Panc1 (cell line): ENCODE data around the gene MRFAP1L1. TPM values are rescaled to one million over a fixed set of nuclear protein-coding genes. Genes with fewer than 3 reads are reported as not detected.

Source experiments
- ATAC-seq: fragments of 200-7000 bp; cut with Tn5 transposase; 2 replicates; pipeline ENCODE4 v1.9.1; 2020; ENCODE audit warnings: mild to moderate bottlenecking, moderate library complexity
- BruUV-seq: library from RNA; stranded (reverse); fragments of 400-500 nt; replicated peaks from 2 replicates; lab custom pipeline; 2021; lab: Mats Ljungman, UMichigan
- CTCF ChIA-PET: fragments of 300-600 bp; sonication (Branson Sonifier 250); formaldehyde crosslinking; loops from one replicate; lab custom pipeline; 2022; ENCODE audit warnings: antibody characterized with exemption; lab: Charles Lee
- POLR2A ChIA-PET: fragments of 300-600 bp; sonication (Branson Sonifier 250); formaldehyde crosslinking; loops from one replicate; lab custom pipeline; 2022; ENCODE audit warnings: antibody characterized with exemption; lab: Charles Lee
- DNase-seq: peaks from one replicate; pipeline ENCODE4 v3.0.0-alpha.2; 2010; ENCODE audit warnings: low read depth, low spot score
- H3K27ac ChIP-seq: 2 replicates; pipeline ENCODE4 v1.5.1; 2011; ENCODE audit warnings: mild to moderate bottlenecking, low read length, inconsistent platforms
- H3K27me3 ChIP-seq: fragments of 200-500 bp; sonication (Bioruptor generic); 2 replicates; pipeline ENCODE4 v1.6.0; 2014; ENCODE audit warnings: low read length, inconsistent platforms; ENCODE audit not compliant: control insufficient read depth, insufficient read depth
- H3K36me3 ChIP-seq: fragments of 200-500 bp; sonication (Bioruptor generic); 2 replicates; pipeline ENCODE4 v1.5.1; 2014; ENCODE audit warnings: inconsistent platforms, mild to moderate bottlenecking, low read length, moderate library complexity; ENCODE audit not compliant: control insufficient read depth, insufficient read depth
- H3K4me1 ChIP-seq: 2 replicates; pipeline ENCODE4 v1.5.1; 2011; ENCODE audit warnings: inconsistent platforms, mild to moderate bottlenecking, low read length, moderate library complexity; ENCODE audit not compliant: control insufficient read depth, insufficient read depth
- H3K4me3 ChIP-seq, 2 experiments: 2 replicates each; pipeline ENCODE4 v1.5.1; 2011 to 2012; ENCODE audit warnings: low read depth in 2 of 2, low read length in 2 of 2, mild to moderate bottlenecking in 2 of 2, inconsistent platforms in 1 of 2, moderate library complexity in 1 of 2
- H3K9me3 ChIP-seq: fragments of 200-500 bp; sonication (Bioruptor generic); 2 replicates; pipeline ENCODE4 v1.5.1; 2014; ENCODE audit warnings: low read depth, mild to moderate bottlenecking, inconsistent platforms, low read length, moderate library complexity; ENCODE audit not compliant: control insufficient read depth, insufficient read depth
- CTCF ChIP-seq: fragments of 450-650 bp; IDR thresholded peaks from 2 replicates; pipeline ENCODE4 v1.5.1; 2017; ENCODE audit warnings: mild to moderate bottlenecking
- POLR2AphosphoS5 ChIP-seq: IDR thresholded peaks from 2 replicates; pipeline ENCODE4 v1.6.1; 2012; ENCODE audit warnings: mild to moderate bottlenecking, low read depth, low read length, moderate library complexity
- REST ChIP-seq, 2 experiments: IDR thresholded peaks; 2 replicates each; pipeline ENCODE4 v1.6.1; 2011 to 2012; ENCODE audit warnings: low read depth in 2 of 2, control low read depth in 1 of 2, low read length in 1 of 2, mild to moderate bottlenecking in 1 of 2, moderate library complexity in 1 of 2; ENCODE audit not compliant: insufficient read depth in 1 of 2
- SIN3A ChIP-seq: IDR thresholded peaks from 2 replicates; pipeline ENCODE4 v1.6.1; 2012; ENCODE audit warnings: low read depth, mild to moderate bottlenecking, low read length, moderate library complexity, borderline replicate concordance; ENCODE audit not compliant: insufficient read depth
- TCF7L2 ChIP-seq: IDR thresholded peaks from 2 replicates; pipeline ENCODE4 v1.6.1; 2011; ENCODE audit warnings: mild to moderate bottlenecking, low read depth, low read length, inconsistent platforms
- in situ Hi-C: cut with HindIII; loops from 2 replicates; pipeline ENCODE4 v1.10.0; 2016; ENCODE audit warnings: low sequenced_read_pairs, low pct_unique_long_range_greater_than_20kb
- intact Hi-C: fragments of 100-400 bp; cut with micrococcal nuclease; formaldehyde crosslinking; loops from one replicate; pipeline ENCODE4 v1.10.0; 2022; ENCODE audit not compliant: unreplicated experiment
- total RNA-seq: library from RNA; stranded (reverse); gene quantifications from one replicate; pipeline ENCODE4 v1.2.1, GENCODE V29; 2021; ENCODE audit not compliant: unreplicated experiment

The MRFAP1L1 gene
- total RNA-seq, 1 experiment from 2014 or later, result 29.5 TPM

GRCh38 chr4:6705646-6706045 is 4.0 kb downstream of the MRFAP1L1 start:
- Histone ChIP-seq H3K36me3 (no peaks in the 10 kb centered on the region; the same call in 1 of the 2 replicates), H3K27ac (no peak overlapping the region), H3K4me3 (no peak overlapping the region), H3K4me1 (peaks cover 7% of the 10 kb centered on the region; the same call in 1 of the 2 replicates), H3K9me3 (no peaks in the 10 kb centered on the region), H3K27me3 (no peaks in the 10 kb centered on the region)
- no TSS peak for BruUV-seq
- TF ChIP-seq SIN3A (no peak), TCF7L2 (no peak), REST (IDR thresholded peaks at IDR 0.05; ENCODE audit: insufficient read depth in 1 of 2, low read depth in 2 of 2, low read length in 1 of 2) (no peak), CTCF (no peak), POLR2AphosphoS5 (no peak)
- intact Hi-C loops (no loop called here), in situ Hi-C loops (no loop called here)
- ChIA-PET CTCF (no interaction called here), POLR2A (no interaction called here)
- ATAC-seq (no peak), DNase-seq (no peak)

GRCh38 chr4:6703786-6704185 is 5.9 kb downstream of the MRFAP1L1 start:
- in situ Hi-C loops, result no loop called here
- no TSS peak for BruUV-seq
- TF ChIP-seq CTCF, result no peak
- no peak for TF ChIP-seq TCF7L2
- no peak for TF ChIP-seq SIN3A
- TF ChIP-seq REST (IDR thresholded peaks at IDR 0.05; ENCODE audit: insufficient read depth in 1 of 2, low read depth in 2 of 2, low read length in 1 of 2), result no peak
- no peak for TF ChIP-seq POLR2AphosphoS5
- intact Hi-C loops, result no loop called here
- Histone ChIP-seq H3K4me3 (no peak overlapping the region), H3K27ac (no peak overlapping the region), H3K4me1 (peaks cover 3% of the 10 kb centered on the region; the same call in 1 of the 2 replicates), H3K36me3 (no peaks in the 10 kb centered on the region; the same call in 1 of the 2 replicates), H3K9me3 (no peaks in the 10 kb centered on the region), H3K27me3 (no peaks in the 10 kb centered on the region)
- DNase-seq (no peak), ATAC-seq (no peak)
- POLR2A ChIA-PET, result no interaction called here
- CTCF ChIA-PET, result no interaction called here
